HCT116 (cell line): ENCODE data around the gene LRRC1.
"Not testable (repeated sequence)": the region's sequence is repeated elsewhere in the genome, so short reads cannot be mapped to it uniquely, and the experiment has no call there.

ENCODE experiments used
- ATF3 ChIP-seq: IDR thresholded peaks from 2 replicates; pipeline ENCODE4 v1.6.1; 2012
- CTCF ChIP-seq, 3 experiments: fragments of 200-600 bp in 1 of 3; sonication (generic) in 1 of 3; IDR thresholded peaks in 2 of 3; conservative IDR thresholded peaks in 1 of 3; 2 replicates each; pipeline ENCODE4 v1.5.1; 2012 to 2017; ENCODE audit warnings: low read depth in 2 of 3, low read length in 2 of 3, antibody characterized with exemption in 1 of 3, borderline replicate concordance in 1 of 3, control low read depth in 1 of 3, mild to moderate bottlenecking in 1 of 3, mixed read lengths in 1 of 3, mixed run types in 1 of 3, moderate library complexity in 1 of 3; ENCODE audit not compliant: insufficient read depth in 1 of 3
- MAX ChIP-seq: IDR thresholded peaks from 2 replicates; pipeline ENCODE4 v1.6.1; 2012
- POLR2AphosphoS5 ChIP-seq: IDR thresholded peaks from 2 replicates; pipeline ENCODE4 v1.6.1; 2011; ENCODE audit warnings: mild to moderate bottlenecking, low read depth, low read length, moderate library complexity
- RAD21 ChIP-seq: IDR thresholded peaks from 2 replicates; pipeline ENCODE4 v1.6.1; 2012; ENCODE audit warnings: low read depth, mild to moderate bottlenecking
- SIN3A ChIP-seq: IDR thresholded peaks from 2 replicates; pipeline ENCODE4 v1.6.1; 2012; ENCODE audit warnings: low read depth
- SP1 ChIP-seq: IDR thresholded peaks from 2 replicates; pipeline ENCODE4 v1.6.1; 2012; ENCODE audit warnings: low read depth
- YY1 ChIP-seq: IDR thresholded peaks from 2 replicates; pipeline ENCODE4 v1.6.1; 2011; ENCODE audit warnings: low read length, low read depth, moderate library complexity, mild to moderate bottlenecking; ENCODE audit not compliant: insufficient replicate concordance; ENCODE audit errors: extremely low read depth
- ZFX ChIP-seq: fragments of 450-650 bp; IDR thresholded peaks from 2 replicates; pipeline ENCODE4 v1.6.1; 2017
- ZNF274 ChIP-seq: fragments of 200-500 bp; sonication (Bioruptor generic); IDR thresholded peaks from 2 replicates; pipeline ENCODE4 v1.6.1; 2014; ENCODE audit warnings: mild to moderate bottlenecking, low read depth, low read length, inconsistent platforms

- TF ChIP-seq ZFX; MAX; CTCF (IDR thresholded peaks at IDR 0.05 in 2 of 3, conservative IDR thresholded peaks at IDR 0.05 in 1 of 3; ENCODE audit: borderline replicate concordance in 1 of 3, insufficient read depth in 1 of 3, low read depth in 2 of 3, low read length in 2 of 3); ZNF274; YY1; SP1; ATF3; RAD21; POLR2AphosphoS5; SIN3A: not testable (repeated sequence)
Measured at GRCh38 chr6:53807606-53808005, 12.8 kb downstream of the LRRC1 start.
